ENCODE measurements around the gene KAT8. TPM values are rescaled to one million over a fixed set of nuclear protein-coding genes. Genes with fewer than 3 reads are reported as not detected.
A peak's percentile ranks its signal among the peaks of the same experiment; 100 is the strongest.

KAT8 gene
- total RNA-seq, 1 donor from 2014 or later: 56.9 TPM

- Mint-ChIP-seq H3K27me3 (no peaks in the 10 kb centered on the region), H3K27ac (no peak overlapping the region), H3K4me3 (no peak overlapping the region), H3K4me1 (peaks cover 9% of the 10 kb centered on the region), H3K36me3 (ENCODE audit: low read depth) (peaks cover 37% of the 10 kb centered on the region), H3K9me3 (no peaks in the 10 kb centered on the region)
- DNase-seq: no peak
- intact Hi-C loops (cut with micrococcal nuclease): no loop called here
These were observed 37.3 kb upstream of the KAT8 start for GRCh38 chr16:31080035-31080629.

- intact Hi-C loops (cut with micrococcal nuclease): no loop called here
- no peak for DNase-seq
- Mint-ChIP-seq H3K4me1 (peaks cover 9% of the 10 kb centered on the region), H3K9me3 (no peaks in the 10 kb centered on the region), H3K27ac (no peak overlapping the region), H3K36me3 (ENCODE audit: low read depth) (peaks cover 37% of the 10 kb centered on the region), H3K4me3 (no peak overlapping the region), H3K27me3 (no peaks in the 10 kb centered on the region)
These were observed 36.6 kb upstream of the KAT8 start for GRCh38 chr16:31080756-31081419.

GRCh38 chr16:31081428-31082351 is 35.8 kb upstream of the KAT8 start:
- peak overlapping the region; percentile 11 for H3K27ac Mint-ChIP-seq
- H3K27me3 Mint-ChIP-seq: no peaks in the 10 kb centered on the region
- peaks cover 37% of the 10 kb centered on the region for H3K36me3 Mint-ChIP-seq (ENCODE audit: low read depth)
- H3K4me3 Mint-ChIP-seq: no peak overlapping the region
- DNase-seq: no peak
- H3K9me3 Mint-ChIP-seq: no peaks in the 10 kb centered on the region
- intact Hi-C loops (cut with micrococcal nuclease): no loop called here
- peaks cover 8% of the 10 kb centered on the region for H3K4me1 Mint-ChIP-seq

- H3K4me1 Mint-ChIP-seq: peaks cover 8% of the 10 kb centered on the region
- no peak for DNase-seq
- H3K4me3 Mint-ChIP-seq: no peak overlapping the region
- H3K27me3 Mint-ChIP-seq: no peaks in the 10 kb centered on the region
- H3K9me3 Mint-ChIP-seq: no peaks in the 10 kb centered on the region
- H3K36me3 Mint-ChIP-seq (ENCODE audit: low read depth): peaks cover 38% of the 10 kb centered on the region
- intact Hi-C loops (cut with micrococcal nuclease): no loop called here
- peak overlapping the region; percentile 11 for H3K27ac Mint-ChIP-seq
These were observed 35.0 kb upstream of the KAT8 start for GRCh38 chr16:31082368-31083045.

- intact Hi-C loops (cut with micrococcal nuclease): no loop called here
- no peaks in the 10 kb centered on the region for H3K9me3 Mint-ChIP-seq
- H3K4me3 Mint-ChIP-seq: no peak overlapping the region
- H3K4me1 Mint-ChIP-seq: peaks cover 5% of the 10 kb centered on the region
- H3K27ac Mint-ChIP-seq: no peak overlapping the region
- peaks cover 34% of the 10 kb centered on the region for H3K36me3 Mint-ChIP-seq (ENCODE audit: low read depth)
- no peak for DNase-seq
- H3K27me3 Mint-ChIP-seq: no peaks in the 10 kb centered on the region
These were observed 34.4 kb upstream of the KAT8 start for GRCh38 chr16:31083081-31083480.

GRCh38 chr16:31083556-31083955 is 33.9 kb upstream of the KAT8 start:
- peaks cover 29% of the 10 kb centered on the region for H3K36me3 Mint-ChIP-seq (ENCODE audit: low read depth)
- DNase-seq: no peak
- no peaks in the 10 kb centered on the region for H3K9me3 Mint-ChIP-seq
- H3K4me1 Mint-ChIP-seq: peaks cover 5% of the 10 kb centered on the region
- H3K4me3 Mint-ChIP-seq: no peak overlapping the region
- intact Hi-C loops (cut with micrococcal nuclease): no loop called here
- H3K27ac Mint-ChIP-seq: no peak overlapping the region
- H3K27me3 Mint-ChIP-seq: no peaks in the 10 kb centered on the region

GRCh38 chr16:31083981-31084380 is 33.5 kb upstream of the KAT8 start:
- Mint-ChIP-seq H3K4me3 (no peak overlapping the region), H3K4me1 (peaks cover 5% of the 10 kb centered on the region), H3K27me3 (no peaks in the 10 kb centered on the region), H3K9me3 (no peaks in the 10 kb centered on the region), H3K27ac (no peak overlapping the region), H3K36me3 (ENCODE audit: low read depth) (peaks cover 25% of the 10 kb centered on the region)
- intact Hi-C loops (cut with micrococcal nuclease): no loop called here
- no peak for DNase-seq

GRCh38 chr16:31084584-31085302 is 32.7 kb upstream of the KAT8 start:
- Mint-ChIP-seq H3K4me3 (no peak overlapping the region), H3K4me1 (peaks cover 5% of the 10 kb centered on the region), H3K27me3 (no peaks in the 10 kb centered on the region), H3K9me3 (no peaks in the 10 kb centered on the region), H3K36me3 (ENCODE audit: low read depth) (peaks cover 22% of the 10 kb centered on the region), H3K27ac (no peak overlapping the region)
- no peak for DNase-seq
- intact Hi-C loops (cut with micrococcal nuclease): no loop called here

GRCh38 chr16:31085411-31085810 is 32.1 kb upstream of the KAT8 start:
- peaks cover 21% of the 10 kb centered on the region for H3K36me3 Mint-ChIP-seq (ENCODE audit: low read depth)
- no peak for DNase-seq
- H3K27me3 Mint-ChIP-seq: no peaks in the 10 kb centered on the region
- no peak overlapping the region for H3K4me3 Mint-ChIP-seq
- intact Hi-C loops (cut with micrococcal nuclease): no loop called here
- H3K27ac Mint-ChIP-seq: no peak overlapping the region
- no peaks in the 10 kb centered on the region for H3K9me3 Mint-ChIP-seq
- H3K4me1 Mint-ChIP-seq: peaks cover 5% of the 10 kb centered on the region

GRCh38 chr16:31085873-31086628 is 31.4 kb upstream of the KAT8 start:
- intact Hi-C loops (cut with micrococcal nuclease): no loop called here
- Mint-ChIP-seq H3K4me1 (peaks cover 7% of the 10 kb centered on the region), H3K27ac (no peak overlapping the region), H3K36me3 (ENCODE audit: low read depth) (peaks cover 21% of the 10 kb centered on the region), H3K27me3 (no peaks in the 10 kb centered on the region), H3K4me3 (no peak overlapping the region), H3K9me3 (no peaks in the 10 kb centered on the region)
- no peak for DNase-seq

- Mint-ChIP-seq H3K4me3 (no peak overlapping the region), H3K4me1 (peaks cover 7% of the 10 kb centered on the region), H3K9me3 (no peaks in the 10 kb centered on the region), H3K27me3 (no peaks in the 10 kb centered on the region), H3K36me3 (ENCODE audit: low read depth) (peaks cover 22% of the 10 kb centered on the region), H3K27ac (no peak overlapping the region)
- intact Hi-C loops (cut with micrococcal nuclease): no loop called here
- no peak for DNase-seq
These were observed 30.9 kb upstream of the KAT8 start for GRCh38 chr16:31086629-31086906.

- peaks cover 19% of the 10 kb centered on the region for H3K36me3 Mint-ChIP-seq (ENCODE audit: low read depth)
- intact Hi-C loops (cut with micrococcal nuclease): no loop called here
- H3K27ac Mint-ChIP-seq: no peak overlapping the region
- H3K9me3 Mint-ChIP-seq: no peaks in the 10 kb centered on the region
- peaks cover 6% of the 10 kb centered on the region for H3K4me1 Mint-ChIP-seq
- DNase-seq: no peak
- no peaks in the 10 kb centered on the region for H3K27me3 Mint-ChIP-seq
- H3K4me3 Mint-ChIP-seq: no peak overlapping the region
These were observed 30.0 kb upstream of the KAT8 start for GRCh38 chr16:31087481-31087880.

- Mint-ChIP-seq H3K9me3 (no peaks in the 10 kb centered on the region), H3K27ac (peak overlapping the region; percentile 60), H3K36me3 (ENCODE audit: low read depth) (peaks cover 19% of the 10 kb centered on the region), H3K4me1 (peaks cover 8% of the 10 kb centered on the region), H3K4me3 (no peak overlapping the region), H3K27me3 (no peaks in the 10 kb centered on the region)
- intact Hi-C loops (cut with micrococcal nuclease): no loop called here
- DNase-seq: no peak
These were observed 29.5 kb upstream of the KAT8 start for GRCh38 chr16:31087971-31088370.

Measured in activated CD4-positive, alpha-beta T cell treated with anti-CD3 and anti-CD28 coated beads, Interleukin-2, amount 10 ng/mL, durations not matched to agents 24 days and 14 days (primary cell).